Measurements from ENCODE around the gene CHI3L1. TPM values are rescaled to one million over a fixed set of nuclear protein-coding genes. Genes with fewer than 3 reads are reported as not detected.
A peak's percentile ranks its signal among the peaks of the same experiment; 100 is the strongest.

CHI3L1 gene
- total RNA-seq, 2 donors from 2014 or later: 0.68 to 5.0 TPM

- peaks cover 9 to 10% of the 10 kb centered on the region in 2 donors for H3K4me1 ChIP-seq (ENCODE audit: control insufficient read depth in 1 of 2, low read depth in 2 of 2)
- ATAC-seq (ENCODE audit: insufficient number of reproducible peaks, low FRiP score, low read depth): peak; percentile 69
- H3K4me3 ChIP-seq: no peak overlapping the region
- no peaks in the 10 kb centered on the region for H3K9me3 ChIP-seq
- H3K27me3 ChIP-seq (replicated peaks; ENCODE audit: insufficient read depth): no peaks in the 10 kb centered on the region
- H3K27ac ChIP-seq: peak overlapping the region in 1 of 2 donors; percentile 1
- no peaks in the 10 kb centered on the region for H3K36me3 ChIP-seq
- no peak for TF ChIP-seq CTCF (IDR thresholded peaks at IDR 0.05)
- no peak for DNase-seq (ENCODE audit: low spot score)
These were observed 13.5 kb upstream of the CHI3L1 start for GRCh38 chr1:203199816-203200571.

GRCh38 chr1:203199481-203199815 lies 12.9 kb upstream of the CHI3L1 start:
- Histone ChIP-seq H3K27ac (peak overlapping the region in 1 of 2 donors; percentile 1), H3K4me1 (ENCODE audit: control insufficient read depth in 1 of 2, low read depth in 2 of 2) (peaks cover 9 to 10% of the 10 kb centered on the region in 2 donors), H3K9me3 (no peaks in the 10 kb centered on the region), H3K36me3 (no peaks in the 10 kb centered on the region), H3K4me3 (no peak overlapping the region), H3K27me3 (replicated peaks; ENCODE audit: insufficient read depth) (no peaks in the 10 kb centered on the region)
- no peak for TF ChIP-seq CTCF (IDR thresholded peaks at IDR 0.05)
- DNase-seq (ENCODE audit: low spot score) (no peak), ATAC-seq (ENCODE audit: insufficient number of reproducible peaks, low FRiP score, low read depth) (no peak)

- DNase-seq (ENCODE audit: low spot score) (no peak), ATAC-seq (ENCODE audit: insufficient number of reproducible peaks, low FRiP score, low read depth) (no peak)
- no peaks in the 10 kb centered on the region for H3K36me3 ChIP-seq
- TF ChIP-seq CTCF (IDR thresholded peaks at IDR 0.05): no peak
- no peak overlapping the region for H3K27ac ChIP-seq
- H3K9me3 ChIP-seq: no peaks in the 10 kb centered on the region
- peaks cover 9 to 10% of the 10 kb centered on the region in 2 donors for H3K4me1 ChIP-seq (ENCODE audit: control insufficient read depth in 1 of 2, low read depth in 2 of 2)
- no peaks in the 10 kb centered on the region for H3K27me3 ChIP-seq (replicated peaks; ENCODE audit: insufficient read depth)
- no peak overlapping the region for H3K4me3 ChIP-seq
These were observed 12.5 kb upstream of the CHI3L1 start for GRCh38 chr1:203199002-203199401.

- Histone ChIP-seq H3K9me3 (no peaks in the 10 kb centered on the region), H3K36me3 (no peaks in the 10 kb centered on the region), H3K27me3 (replicated peaks; ENCODE audit: insufficient read depth) (no peaks in the 10 kb centered on the region), H3K4me1 (ENCODE audit: control insufficient read depth in 1 of 2, low read depth in 2 of 2) (peaks cover 9 to 10% of the 10 kb centered on the region in 2 donors), H3K4me3 (no peak overlapping the region), H3K27ac (no peak overlapping the region)
- TF ChIP-seq CTCF (IDR thresholded peaks at IDR 0.05): no peak
- DNase-seq (ENCODE audit: low spot score): no peak
- ATAC-seq (ENCODE audit: insufficient number of reproducible peaks, low FRiP score, low read depth): no peak
These were observed 11.1 kb upstream of the CHI3L1 start for GRCh38 chr1:203197625-203198024.

- Histone ChIP-seq H3K4me3 (no peak overlapping the region), H3K9me3 (no peaks in the 10 kb centered on the region), H3K36me3 (no peaks in the 10 kb centered on the region), H3K4me1 (ENCODE audit: control insufficient read depth in 1 of 2, low read depth in 2 of 2) (peaks cover 9 to 10% of the 10 kb centered on the region in 2 donors), H3K27me3 (replicated peaks; ENCODE audit: insufficient read depth) (no peaks in the 10 kb centered on the region), H3K27ac (no peak overlapping the region)
- ATAC-seq (ENCODE audit: insufficient number of reproducible peaks, low FRiP score, low read depth) (no peak), DNase-seq (ENCODE audit: low spot score) (no peak)
- TF ChIP-seq CTCF (IDR thresholded peaks at IDR 0.05): no peak
These were observed 9.9 kb upstream of the CHI3L1 start for GRCh38 chr1:203196371-203196770.
